PC-3 (cell line): ENCODE results near the gene PSTPIP2.

Experiments used
- EZH2 ChIP-seq: fragments of 300-600 bp; sonication (generic); IDR thresholded peaks from one replicate; pipeline ENCODE4 v1.6.1; 2017; ENCODE audit warnings: antibody characterized with exemption, mild to moderate bottlenecking, low read length; ENCODE audit not compliant: unreplicated experiment
- EZH2phosphoT487 ChIP-seq: fragments of 300-600 bp; sonication (generic); IDR thresholded peaks from 2 replicates; pipeline ENCODE4 v1.6.1; 2018; ENCODE audit warnings: mild to moderate bottlenecking, antibody characterized with exemption, low read length, borderline replicate concordance

DNA sequence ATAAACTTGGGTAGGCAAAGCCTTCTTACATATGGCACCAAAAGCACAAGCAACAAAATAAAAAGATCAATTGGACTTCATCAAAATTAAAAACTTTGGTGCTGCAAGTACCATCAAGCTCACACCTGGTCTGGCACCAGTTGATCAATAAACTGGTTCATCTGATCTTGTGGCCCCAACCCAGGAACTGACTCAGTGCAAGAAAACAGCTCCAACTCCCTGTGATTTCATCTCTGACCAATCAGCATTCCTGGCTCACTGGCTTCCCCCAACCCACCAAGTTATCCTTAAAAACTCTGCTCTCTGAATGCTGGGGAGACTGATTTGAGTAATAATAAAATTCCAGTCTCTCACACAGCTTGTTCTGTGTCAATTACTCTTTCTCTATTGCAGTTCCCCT lies 113.3 kb downstream of the PSTPIP2 start:
- TF ChIP-seq EZH2: no peak
- no peak for TF ChIP-seq EZH2phosphoT487
